Pulmonary artery endothelial cell (primary cell): Measurements from ENCODE around the gene UBR1. TPM values are rescaled to one million over a fixed set of nuclear protein-coding genes. Genes with fewer than 3 reads are reported as not detected.
"Not testable (repeated sequence)": the region's sequence is repeated elsewhere in the genome, so short reads cannot be mapped to it uniquely, and the experiment has no call there.

Source experiments
- DNase-seq: peaks from one replicate; pipeline ENCODE4 v3.0.0-alpha.2; 2011; ENCODE audit warnings: low read depth, low spot score
- total RNA-seq: library from RNA; depleted of rRNA; stranded (reverse); fragments of >200 nt; gene quantifications from 2 replicates; pipeline ENCODE4 v1.2.3, GENCODE V29; 2014

The UBR1 gene
- total RNA-seq, 1 donor from 2014 or later = 25.7 TPM

GRCh38 chr15:42974202-42974862 lies 131.5 kb downstream of the UBR1 start:
- DNase-seq = no peak

DNA sequence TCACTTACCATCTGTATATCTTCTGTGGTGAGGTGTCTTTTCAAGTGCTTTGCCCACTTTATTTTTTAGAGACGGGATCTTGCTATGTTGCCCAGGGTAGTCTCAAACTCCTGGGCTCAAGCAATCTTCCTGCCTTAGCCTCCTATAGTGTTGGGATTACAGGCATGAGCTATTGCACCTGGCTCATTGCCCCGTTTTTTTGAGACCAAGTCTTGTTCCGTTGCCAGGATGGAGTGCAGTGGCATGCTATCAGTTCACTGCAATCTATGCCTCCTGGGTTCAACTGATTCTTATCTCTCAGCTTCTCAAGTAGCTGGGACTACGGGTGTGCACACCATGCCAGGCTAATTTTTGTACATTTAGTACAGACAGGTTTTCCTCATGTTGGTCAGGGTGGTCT lies 132.7 kb downstream of the UBR1 start:
- DNase-seq = no peak

DNA sequence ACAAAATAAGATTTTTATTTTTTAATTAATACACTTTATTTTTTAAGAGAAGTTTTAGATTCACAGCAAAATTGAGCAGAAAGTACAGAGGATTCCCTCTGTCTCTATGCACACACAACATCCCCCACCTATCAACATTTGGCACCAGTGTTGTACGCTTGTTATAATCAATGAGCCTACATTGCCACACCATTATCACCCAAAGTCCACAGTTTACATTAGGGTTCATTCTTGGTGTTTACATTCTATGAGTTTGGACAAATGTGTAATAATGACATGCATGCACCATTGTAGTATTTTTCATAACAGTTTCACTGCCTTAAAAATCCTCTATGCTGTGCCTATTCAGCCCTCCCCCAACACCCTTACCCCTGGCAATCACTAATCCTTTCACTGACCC lies 134.0 kb downstream of the UBR1 start:
- DNase-seq = no peak

GRCh38 chr15:42964476-42964875 lies 141.4 kb downstream of the UBR1 start:
- no peak for DNase-seq

- no peak for DNase-seq
Observed at GRCh38 chr15:42955518-42955917, 150.3 kb downstream of the UBR1 start.

- no peak for DNase-seq
Observed at GRCh38 chr15:42954291-42954690, 151.5 kb downstream of the UBR1 start.

GRCh38 chr15:42948898-42949297 lies 156.9 kb downstream of the UBR1 start:
- DNase-seq = not testable (repeated sequence)

- DNase-seq = no peak
Observed at GRCh38 chr15:42940527-42940926, 165.3 kb downstream of the UBR1 start.

GRCh38 chr15:42939841-42940240 lies 166.0 kb downstream of the UBR1 start:
- DNase-seq = no peak

- DNase-seq = no peak
Observed at GRCh38 chr15:42937143-42937542, 168.7 kb downstream of the UBR1 start.

DNA sequence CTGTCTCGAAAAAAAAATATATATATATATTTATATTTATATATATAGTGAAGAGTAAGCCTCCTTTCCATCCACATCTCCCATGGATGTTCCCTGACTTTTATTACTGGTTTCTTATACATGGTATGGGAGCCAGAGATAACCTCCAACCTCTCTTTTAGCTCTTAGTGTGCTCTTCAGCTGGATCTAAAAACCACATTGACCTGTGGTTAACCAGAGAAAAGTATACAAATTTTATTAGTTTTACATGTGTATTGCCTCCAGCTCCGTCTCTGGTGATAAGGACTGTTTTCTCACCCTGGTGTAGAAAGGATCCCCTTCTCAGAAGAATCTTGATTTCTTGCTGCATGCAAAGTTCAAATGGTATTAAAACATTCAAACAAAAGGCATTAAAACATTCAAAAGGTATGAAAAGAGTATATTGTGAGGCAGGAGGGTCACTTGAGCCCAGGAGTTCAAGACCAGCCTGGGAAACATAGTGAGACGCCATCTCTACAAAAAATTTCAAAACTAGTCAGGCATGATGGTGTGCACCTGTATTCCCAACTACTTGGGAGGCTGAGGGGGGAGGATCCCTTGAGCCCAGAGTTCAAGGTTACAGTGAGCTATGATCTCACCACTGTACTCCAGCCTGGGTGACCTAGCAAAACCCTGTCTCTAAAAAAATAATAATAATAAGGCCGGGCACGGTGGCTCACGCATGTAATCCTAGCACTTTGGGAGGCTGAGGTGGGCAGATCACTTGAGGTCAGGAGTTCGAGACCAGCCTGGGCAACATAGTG lies 171.8 kb downstream of the UBR1 start:
- DNase-seq = no peak

DNA sequence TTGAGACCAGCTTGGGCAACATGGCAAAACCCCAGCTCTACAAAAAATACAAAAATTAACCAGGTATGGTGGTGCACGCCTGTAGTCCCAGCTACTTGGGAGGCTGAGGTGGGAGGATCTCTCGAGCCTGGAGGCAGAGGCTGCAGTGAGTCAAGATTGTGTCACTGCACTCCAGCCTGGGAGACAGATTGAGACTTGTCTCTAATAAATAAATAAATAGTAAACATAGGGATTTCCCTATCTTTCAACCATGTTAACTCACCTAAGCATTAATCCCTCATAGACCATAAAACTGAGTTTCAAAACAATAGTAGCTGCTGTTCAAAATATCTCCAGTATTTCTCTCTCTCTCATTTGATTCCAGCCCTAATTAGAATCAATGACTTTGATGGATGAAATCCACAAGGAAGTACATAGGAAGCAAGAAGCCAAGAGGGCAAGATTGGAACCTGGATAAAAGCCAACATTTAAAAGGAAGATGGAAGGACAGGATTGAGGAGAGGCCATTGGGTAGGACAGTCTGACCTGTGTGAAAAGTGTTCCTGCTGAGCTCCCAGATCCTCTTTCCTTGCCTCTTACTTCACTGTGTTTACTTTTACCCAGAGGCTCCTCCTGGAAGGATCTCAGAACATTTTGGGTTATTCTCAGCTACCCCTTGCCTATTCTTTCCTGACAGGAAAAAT lies 172.9 kb downstream of the UBR1 start:
- no peak for DNase-seq

- no peak for DNase-seq
Observed at GRCh38 chr15:42931702-42932486, 173.9 kb downstream of the UBR1 start.

GRCh38 chr15:42929306-42929848 lies 176.5 kb downstream of the UBR1 start:
- no peak for DNase-seq

GRCh38 chr15:42921342-42921731 lies 184.5 kb downstream of the UBR1 start:
- DNase-seq = no peak

DNA sequence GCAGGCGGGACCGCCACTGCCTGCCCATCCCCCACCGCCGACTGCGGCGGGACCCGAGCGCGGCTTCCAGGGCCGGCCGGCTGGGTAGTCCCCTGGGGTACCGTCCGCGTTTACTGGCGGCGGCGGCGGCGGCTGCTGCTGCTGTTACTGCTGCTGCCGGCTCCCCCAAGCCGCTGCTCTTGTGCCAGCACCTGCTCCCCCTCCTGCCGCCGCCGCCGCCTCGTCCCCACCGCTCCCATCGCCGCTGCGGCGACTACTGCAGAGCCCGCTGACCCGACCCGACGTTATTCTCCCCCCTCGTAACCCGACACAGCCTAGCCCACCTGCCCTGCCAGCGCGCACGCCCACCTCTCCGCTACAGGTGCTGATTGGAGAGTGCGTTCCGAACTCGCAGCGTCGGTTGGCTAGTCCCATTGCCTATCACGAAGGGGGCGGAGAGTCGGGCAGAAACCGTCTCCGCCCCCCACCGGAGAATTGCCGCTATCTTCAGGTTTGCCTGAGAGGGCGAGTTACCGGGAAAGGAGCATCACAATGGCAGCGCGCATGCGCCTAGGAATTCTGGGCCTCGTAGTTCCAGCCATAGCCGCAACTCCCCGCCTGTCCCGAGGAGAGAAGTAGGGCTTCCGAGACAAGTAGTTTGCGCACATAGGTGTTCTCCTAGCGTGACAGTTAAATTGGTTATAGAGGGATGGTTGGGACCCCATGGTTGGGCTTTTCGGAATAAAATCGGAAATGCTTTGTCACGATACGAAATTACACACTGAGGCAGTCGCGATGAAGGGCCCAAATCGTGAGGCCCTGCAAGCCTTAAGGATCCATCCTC lies 185.1 kb downstream of the UBR1 start, which contains the start of gene TTBK2:
TSS of gene TTBK2 (minus strand) at position 260 of the 823 bp plus-strand sequence. CDS start 42,161 bp downstream, outside the sequence.
- DNase-seq = peak; percentile 96

GRCh38 chr15:42919799-42920518 lies 185.9 kb downstream of the UBR1 start:
- no peak for DNase-seq

- DNase-seq = no peak
Observed at GRCh38 chr15:42919308-42919707, 186.5 kb downstream of the UBR1 start.

- DNase-seq = no peak
Observed at GRCh38 chr15:42918047-42918446, 187.8 kb downstream of the UBR1 start.
